Measurements from ENCODE around the gene CSF1. TPM values are rescaled to one million over a fixed set of nuclear protein-coding genes. Genes with fewer than 3 reads are reported as not detected.

Gene CSF1
- total and polyA plus RNA-seq, 9 donors, result 13.1 to 57.6 (median 44.3) TPM

DNA sequence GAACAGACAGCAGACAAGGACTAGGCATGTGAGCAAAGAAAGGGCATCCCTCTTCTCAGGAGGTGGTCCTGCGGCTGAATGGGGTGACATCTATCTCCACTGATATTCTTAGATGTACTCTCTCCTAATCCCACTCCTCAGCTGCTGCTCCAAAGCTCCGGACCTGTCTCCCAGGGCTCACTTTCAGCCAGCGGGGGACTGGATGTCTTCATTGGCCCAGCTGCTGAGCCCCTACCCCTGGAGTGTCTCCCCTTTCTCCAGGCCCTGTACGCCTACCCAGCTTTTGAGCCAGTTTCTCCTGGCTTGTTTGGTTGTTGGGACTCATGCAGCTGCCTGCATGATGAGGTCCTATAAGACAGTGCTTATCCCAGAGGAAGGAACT lies 28.8 kb upstream of the CSF1 start:
- WGBS, 3 donors, result 67 to 80% (median 70%) methylated on average over 4 of the region's 4 CpGs
- Histone ChIP-seq H3K4me1 (ENCODE audit: insufficient read depth) (peaks cover 14% of the 10 kb centered on the region), H3K36me3 (no peaks in the 10 kb centered on the region), H3K4me3 (no peak overlapping the region), H3K9me3 (no peaks in the 10 kb centered on the region), H3K27me3 (no peaks in the 10 kb centered on the region), H3K27ac (peak overlapping the region in 1 of 2 donors; percentile 16)
- DNase-seq, result no peak
- no peak for TF ChIP-seq POLR2A (IDR thresholded peaks at IDR 0.05)
- TF ChIP-seq, protein P1, sequence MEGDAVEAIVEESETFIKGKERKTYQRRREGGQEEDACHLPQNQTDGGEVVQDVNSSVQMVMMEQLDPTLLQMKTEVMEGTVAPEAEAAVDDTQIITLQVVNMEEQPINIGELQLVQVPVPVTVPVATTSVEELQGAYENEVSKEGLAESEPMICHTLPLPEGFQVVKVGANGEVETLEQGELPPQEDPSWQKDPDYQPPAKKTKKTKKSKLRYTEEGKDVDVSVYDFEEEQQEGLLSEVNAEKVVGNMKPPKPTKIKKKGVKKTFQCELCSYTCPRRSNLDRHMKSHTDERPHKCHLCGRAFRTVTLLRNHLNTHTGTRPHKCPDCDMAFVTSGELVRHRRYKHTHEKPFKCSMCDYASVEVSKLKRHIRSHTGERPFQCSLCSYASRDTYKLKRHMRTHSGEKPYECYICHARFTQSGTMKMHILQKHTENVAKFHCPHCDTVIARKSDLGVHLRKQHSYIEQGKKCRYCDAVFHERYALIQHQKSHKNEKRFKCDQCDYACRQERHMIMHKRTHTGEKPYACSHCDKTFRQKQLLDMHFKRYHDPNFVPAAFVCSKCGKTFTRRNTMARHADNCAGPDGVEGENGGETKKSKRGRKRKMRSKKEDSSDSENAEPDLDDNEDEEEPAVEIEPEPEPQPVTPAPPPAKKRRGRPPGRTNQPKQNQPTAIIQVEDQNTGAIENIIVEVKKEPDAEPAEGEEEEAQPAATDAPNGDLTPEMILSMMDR (IDR thresholded peaks at IDR 0.05), result no peak
- TF ChIP-seq EP300 (IDR thresholded peaks at IDR 0.05), result no peak
- intact Hi-C loops (cut with DNase I), result no loop called here

DNA sequence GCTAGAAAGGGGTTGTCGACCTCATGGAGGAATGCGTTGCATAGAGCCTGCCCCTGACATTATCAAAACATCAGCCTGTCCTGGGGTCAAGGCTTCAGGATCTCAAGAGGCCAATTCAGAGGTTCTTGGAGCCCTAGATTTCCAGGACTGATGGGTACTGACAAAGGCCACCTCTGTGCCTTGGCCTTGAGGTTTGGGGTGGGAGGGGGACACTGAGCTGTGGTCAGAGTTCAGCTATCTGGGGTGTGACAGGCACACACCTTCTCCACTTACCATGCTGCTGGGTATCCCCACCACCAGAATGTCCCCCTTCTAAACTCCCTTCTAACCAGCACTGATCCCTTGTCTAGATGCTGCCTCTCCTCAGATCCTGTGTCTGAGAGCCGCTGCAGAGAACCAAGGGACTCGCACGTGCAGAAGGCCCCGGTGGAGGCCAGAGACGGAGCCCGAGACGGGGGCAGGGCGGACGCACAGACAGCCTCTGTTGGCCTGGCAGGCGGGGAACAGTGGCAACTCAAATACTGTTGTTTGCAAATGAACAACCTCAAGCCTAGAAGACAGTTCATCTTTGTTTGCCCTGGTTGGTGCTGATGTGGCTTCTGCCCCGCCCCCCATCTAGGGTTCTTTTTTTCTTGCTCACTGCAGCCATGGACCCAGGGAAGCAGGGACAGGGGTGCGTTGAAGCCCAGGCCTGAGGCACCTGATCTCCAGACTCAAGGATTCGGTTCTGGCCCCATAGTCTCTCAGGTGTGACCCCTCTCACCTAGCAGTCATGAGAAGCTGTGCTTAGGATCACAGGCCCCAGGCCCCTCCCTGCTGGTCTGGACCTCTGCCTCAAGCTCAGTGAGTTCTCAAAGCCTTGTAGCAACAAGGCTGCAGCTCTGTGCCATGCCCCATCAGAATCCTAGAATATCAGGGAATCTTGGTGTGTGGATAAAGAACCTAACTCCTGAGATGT lies 28.1 kb upstream of the CSF1 start:
- intact Hi-C loops (cut with DNase I), result no loop called here
- no peaks in the 10 kb centered on the region for H3K36me3 ChIP-seq
- no peaks in the 10 kb centered on the region for H3K9me3 ChIP-seq
- no peak for TF ChIP-seq EP300 (IDR thresholded peaks at IDR 0.05)
- TF ChIP-seq POLR2A (IDR thresholded peaks at IDR 0.05), result no peak
- TF ChIP-seq, protein P1 (IDR thresholded peaks at IDR 0.05), result no peak
- peaks cover 11% of the 10 kb centered on the region for H3K4me1 ChIP-seq (ENCODE audit: insufficient read depth)
- no peaks in the 10 kb centered on the region for H3K27me3 ChIP-seq
- H3K4me3 ChIP-seq, result no peak overlapping the region
- WGBS, 3 donors, result 89 to 94% (median 92%) methylated on average over 15 of the region's 15 CpGs
- peak overlapping the region in 1 of 2 donors; percentile 51 for H3K27ac ChIP-seq
- DNase-seq, result no peak

DNA sequence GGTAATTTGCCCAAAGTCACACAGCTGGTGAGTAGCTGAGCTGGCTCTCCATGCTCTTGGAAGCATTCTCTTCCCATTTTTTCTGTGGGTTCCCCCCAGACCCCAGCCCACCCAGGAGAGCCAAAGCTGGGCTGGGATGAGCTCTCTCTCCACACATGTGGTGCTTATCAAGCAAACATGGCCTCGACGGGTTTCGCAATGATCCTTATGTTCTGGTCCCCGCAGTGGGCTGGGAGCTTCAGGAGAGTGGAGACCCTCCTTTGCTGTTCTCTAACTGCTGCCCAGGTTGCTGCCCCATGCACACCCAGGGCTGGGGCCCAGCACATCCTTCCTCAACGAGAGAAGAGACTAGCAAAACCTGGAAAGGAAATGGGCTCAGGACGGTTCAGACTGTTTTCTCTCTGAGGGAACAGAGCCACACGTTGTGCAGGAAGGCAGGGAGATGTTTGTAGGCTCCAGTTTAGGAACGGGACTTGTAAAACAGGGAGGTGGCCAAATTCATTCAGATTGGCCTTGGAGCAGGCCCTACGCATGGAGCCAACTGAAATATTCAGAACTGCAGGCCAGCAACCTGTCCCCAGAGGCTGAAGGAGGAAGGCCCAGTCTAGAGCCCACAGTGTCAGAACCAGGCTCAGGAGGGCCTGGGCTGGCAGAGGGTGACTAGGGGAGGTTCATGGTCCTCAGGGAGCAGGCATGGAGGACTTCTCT lies 27.2 kb upstream of the CSF1 start:
- Histone ChIP-seq H3K27me3 (no peaks in the 10 kb centered on the region), H3K4me1 (ENCODE audit: insufficient read depth) (peaks cover 10% of the 10 kb centered on the region), H3K9me3 (no peaks in the 10 kb centered on the region), H3K4me3 (no peak overlapping the region), H3K27ac (peak overlapping the region; percentile 34 to 51), H3K36me3 (no peaks in the 10 kb centered on the region)
- WGBS, 3 donors, result 26 to 32% (median 27%) methylated on average over 9 of the region's 9 CpGs
- intact Hi-C loops (cut with DNase I), result no loop called here
- DNase-seq, result peak in 3 of 5 donors; percentile 45 to 70 (median 70)
- TF ChIP-seq, protein P1 (IDR thresholded peaks at IDR 0.05), result no peak
- TF ChIP-seq EP300 (IDR thresholded peaks at IDR 0.05) (no peak), POLR2A (IDR thresholded peaks at IDR 0.05) (no peak)

DNA sequence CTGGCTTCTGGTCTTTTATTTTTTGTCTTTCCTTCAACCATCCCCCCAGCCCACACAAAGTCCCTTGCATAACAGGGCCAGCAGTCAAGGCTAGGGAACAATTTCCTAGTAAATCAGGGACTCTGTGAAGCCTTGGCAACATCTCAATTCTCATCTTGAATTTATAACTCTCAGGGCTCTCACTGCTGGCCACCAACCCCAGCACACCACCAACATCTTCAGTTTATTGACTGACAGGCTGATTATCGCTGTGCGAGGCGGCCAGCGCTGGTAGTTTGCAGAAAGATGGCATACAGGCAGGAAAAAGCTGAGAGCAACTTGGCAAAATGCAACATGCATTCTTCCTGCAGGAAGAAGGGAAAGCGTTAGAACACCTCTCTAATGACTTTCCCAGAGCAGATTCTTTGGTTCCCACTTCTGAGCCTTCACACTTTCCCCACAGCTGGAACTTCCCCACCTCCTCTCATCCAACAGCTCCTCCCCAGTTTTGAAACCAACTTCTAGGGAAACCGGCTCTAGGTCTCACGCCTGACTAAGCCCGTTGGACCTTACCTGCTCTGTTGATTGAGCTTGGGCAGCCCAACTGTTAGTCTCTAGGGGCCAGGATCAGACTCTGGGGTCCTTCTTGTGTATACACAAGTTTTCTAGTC lies 26.3 kb upstream of the CSF1 start:
- Histone ChIP-seq H3K36me3 (no peaks in the 10 kb centered on the region), H3K27ac (peak overlapping the region in 1 of 2 donors; percentile 51), H3K9me3 (no peaks in the 10 kb centered on the region), H3K4me1 (ENCODE audit: insufficient read depth) (peaks cover 10% of the 10 kb centered on the region), H3K4me3 (no peak overlapping the region), H3K27me3 (no peaks in the 10 kb centered on the region)
- 91 to 92% (median 91%) methylated on average over 8 of the region's 8 CpGs for WGBS, 3 donors
- TF ChIP-seq EP300 (IDR thresholded peaks at IDR 0.05), result no peak
- TF ChIP-seq POLR2A (IDR thresholded peaks at IDR 0.05), result no peak
- TF ChIP-seq, protein P1 (IDR thresholded peaks at IDR 0.05), result no peak
- intact Hi-C loops (cut with DNase I), result no loop called here
- DNase-seq, result peak in 1 of 5 donors; percentile 58

All from ovary (tissue), 9 donors.